PC-3 (cell line): ENCODE results near the gene CCDC91.

Experiments
- EZH2 ChIP-seq: fragments of 300-600 bp; sonication (generic); IDR thresholded peaks from one replicate; pipeline ENCODE4 v1.6.1; 2017; ENCODE audit warnings: antibody characterized with exemption, mild to moderate bottlenecking, low read length; ENCODE audit not compliant: unreplicated experiment
- EZH2phosphoT487 ChIP-seq: fragments of 300-600 bp; sonication (generic); IDR thresholded peaks from 2 replicates; pipeline ENCODE4 v1.6.1; 2018; ENCODE audit warnings: mild to moderate bottlenecking, antibody characterized with exemption, low read length, borderline replicate concordance
- TF ChIP-seq, protein P1 (sequence below): fragments of 300-600 bp; sonication (generic); conservative IDR thresholded peaks from 2 replicates; pipeline ENCODE4 v1.5.1; 2017; ENCODE audit warnings: antibody characterized with exemption, low read depth, mild to moderate bottlenecking, low read length

DNA sequence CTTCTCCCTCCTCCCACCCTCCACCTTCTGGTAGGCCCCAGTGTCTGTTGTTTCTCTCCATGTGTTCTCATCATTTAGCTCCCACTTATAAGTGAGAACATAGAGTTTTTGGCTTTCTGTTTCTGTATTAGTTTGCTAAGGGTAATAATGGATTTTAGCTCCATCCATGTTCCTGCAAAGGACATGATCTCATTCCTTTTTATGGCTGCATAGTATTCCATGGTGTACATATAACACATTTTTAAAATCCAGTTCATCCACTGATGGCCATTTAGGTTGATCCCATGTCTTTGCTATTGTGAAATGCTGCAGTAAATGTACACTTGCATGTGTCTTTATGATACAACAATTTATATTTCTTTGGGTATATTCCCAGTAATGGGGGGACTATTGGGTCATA, 96.1 kb downstream of the CCDC91 start:
- TF ChIP-seq, protein P1, sequence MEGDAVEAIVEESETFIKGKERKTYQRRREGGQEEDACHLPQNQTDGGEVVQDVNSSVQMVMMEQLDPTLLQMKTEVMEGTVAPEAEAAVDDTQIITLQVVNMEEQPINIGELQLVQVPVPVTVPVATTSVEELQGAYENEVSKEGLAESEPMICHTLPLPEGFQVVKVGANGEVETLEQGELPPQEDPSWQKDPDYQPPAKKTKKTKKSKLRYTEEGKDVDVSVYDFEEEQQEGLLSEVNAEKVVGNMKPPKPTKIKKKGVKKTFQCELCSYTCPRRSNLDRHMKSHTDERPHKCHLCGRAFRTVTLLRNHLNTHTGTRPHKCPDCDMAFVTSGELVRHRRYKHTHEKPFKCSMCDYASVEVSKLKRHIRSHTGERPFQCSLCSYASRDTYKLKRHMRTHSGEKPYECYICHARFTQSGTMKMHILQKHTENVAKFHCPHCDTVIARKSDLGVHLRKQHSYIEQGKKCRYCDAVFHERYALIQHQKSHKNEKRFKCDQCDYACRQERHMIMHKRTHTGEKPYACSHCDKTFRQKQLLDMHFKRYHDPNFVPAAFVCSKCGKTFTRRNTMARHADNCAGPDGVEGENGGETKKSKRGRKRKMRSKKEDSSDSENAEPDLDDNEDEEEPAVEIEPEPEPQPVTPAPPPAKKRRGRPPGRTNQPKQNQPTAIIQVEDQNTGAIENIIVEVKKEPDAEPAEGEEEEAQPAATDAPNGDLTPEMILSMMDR = no peak
- TF ChIP-seq EZH2 (no peak), EZH2phosphoT487 (no peak)
